Naive B cell (primary cell): ENCODE data around the gene CTNND2. TPM values are rescaled to one million over a fixed set of nuclear protein-coding genes. Genes with fewer than 3 reads are reported as not detected.
"Not testable (repeated sequence)": the region's sequence is repeated elsewhere in the genome, so short reads cannot be mapped to it uniquely, and the experiment has no call there.

Experiments used
- ATAC-seq, 2 donors: fragments of 150-1000 bp; cut with Tn5 transposase; 2 replicates each; pipeline ENCODE4 v1.10.0; 2021; ENCODE audit warnings: low read depth in 2 of 2, mild to moderate bottlenecking in 2 of 2, moderate library complexity in 2 of 2
- DNase-seq: peaks from one replicate; pipeline ENCODE4 v3.0.0; 2022
- H3K27ac Mint-ChIP-seq, 6 donors: one replicate each; pipeline ENCODE4 v1.8.0; 2020 to 2022; ENCODE audit warnings: mild to moderate bottlenecking in 6 of 6, mixed read lengths in 6 of 6, moderate library complexity in 5 of 6, inconsistent platforms in 2 of 6
- H3K27me3 Mint-ChIP-seq, 3 donors: one replicate each; pipeline ENCODE4 v1.8.0; 2021 to 2022; ENCODE audit warnings: mixed read lengths in 3 of 3, mild to moderate bottlenecking in 1 of 3
- H3K36me3 Mint-ChIP-seq, 2 donors: one replicate each; pipeline ENCODE4 v1.8.0; 2020 to 2022; ENCODE audit warnings: mixed read lengths in 2 of 2, inconsistent platforms in 1 of 2, mild to moderate bottlenecking in 1 of 2
- H3K4me1 Mint-ChIP-seq, 3 donors: one replicate each; pipeline ENCODE4 v1.8.0; 2020 to 2022; ENCODE audit warnings: mixed read lengths in 3 of 3, inconsistent platforms in 1 of 3, mild to moderate bottlenecking in 1 of 3, moderate library complexity in 1 of 3
- H3K4me3 Mint-ChIP-seq, 8 donors: one replicate each; pipeline ENCODE4 v1.8.0; 2020 to 2022; ENCODE audit warnings: mild to moderate bottlenecking in 8 of 8, mixed read lengths in 8 of 8, moderate library complexity in 8 of 8, inconsistent platforms in 2 of 8
- H3K9me3 Mint-ChIP-seq, 7 donors: one replicate each; pipeline ENCODE4 v1.8.0; 2020 to 2022; ENCODE audit warnings: mixed read lengths in 7 of 7, mild to moderate bottlenecking in 5 of 7, inconsistent platforms in 2 of 7, moderate library complexity in 1 of 7
- polyA plus RNA-seq, 6 donors: library from polyadenylated mRNA; unstranded; fragments of 300-500 nt; fragmentation: Illumina TruSeq; gene quantifications; one replicate each; pipeline ENCODE4 v1.2.3, GENCODE V29; 2021; ENCODE audit warnings: low read depth in 6 of 6

Gene CTNND2
- polyA plus RNA-seq, 6 donors from 2014 or later, result not detected

GRCh38 chr5:11449217-11449616, 455.0 kb downstream of the CTNND2 start:
- Mint-ChIP-seq H3K9me3 (peaks cover 0 to 2% (median 0%) of the 10 kb centered on the region in 7 donors), H3K27me3 (no peaks in the 10 kb centered on the region), H3K4me1 (no peaks in the 10 kb centered on the region), H3K27ac (no peak overlapping the region), H3K36me3 (no peaks in the 10 kb centered on the region), H3K4me3 (no peak overlapping the region)
- DNase-seq (no peak), ATAC-seq (no peak)

GRCh38 chr5:11443831-11444230, 460.4 kb downstream of the CTNND2 start:
- ATAC-seq, result no peak
- no peaks in the 10 kb centered on the region for H3K4me1 Mint-ChIP-seq

GRCh38 chr5:11432116-11432515, 472.1 kb downstream of the CTNND2 start:
- H3K9me3 Mint-ChIP-seq, result peaks cover 0 to 3% (median 0%) of the 10 kb centered on the region in 7 donors
- no peaks in the 10 kb centered on the region for H3K27me3 Mint-ChIP-seq
- peak overlapping the region in 2 of 6 donors; percentile 34 to 72 for H3K27ac Mint-ChIP-seq
- no peaks in the 10 kb centered on the region for H3K4me1 Mint-ChIP-seq
- no peaks in the 10 kb centered on the region for H3K36me3 Mint-ChIP-seq
- ATAC-seq, result no peak
- no peak for DNase-seq
- no peak overlapping the region for H3K4me3 Mint-ChIP-seq

More at GRCh38 chr5:11443831-11444230, 460.4 kb downstream of the CTNND2 start:
- no peak for DNase-seq
- Mint-ChIP-seq H3K9me3 (no peaks in the 10 kb centered on the region), H3K27me3 (no peaks in the 10 kb centered on the region), H3K27ac (no peak overlapping the region), H3K4me3 (no peak overlapping the region), H3K36me3 (no peaks in the 10 kb centered on the region)

GRCh38 chr5:11429254-11429653, 475.0 kb downstream of the CTNND2 start:
- Mint-ChIP-seq H3K9me3 (peaks cover 0 to 5% (median 0%) of the 10 kb centered on the region in 7 donors), H3K36me3 (no peaks in the 10 kb centered on the region), H3K27ac (no peak overlapping the region), H3K4me3 (no peak overlapping the region), H3K27me3 (peaks cover 0 to 4% (median 0%) of the 10 kb centered on the region in 3 donors), H3K4me1 (no peaks in the 10 kb centered on the region)
- ATAC-seq (no peak), DNase-seq (no peak)

GRCh38 chr5:11427569-11427968, 476.7 kb downstream of the CTNND2 start:
- Mint-ChIP-seq H3K9me3 (peaks cover 0 to 5% (median 0%) of the 10 kb centered on the region in 7 donors), H3K27ac (no peak overlapping the region), H3K27me3 (peaks cover 0 to 4% (median 0%) of the 10 kb centered on the region in 3 donors), H3K4me3 (no peak overlapping the region), H3K36me3 (no peaks in the 10 kb centered on the region), H3K4me1 (no peaks in the 10 kb centered on the region)
- no peak for ATAC-seq
- no peak for DNase-seq

GRCh38 chr5:11426442-11426841, 477.8 kb downstream of the CTNND2 start:
- Mint-ChIP-seq H3K27me3 (peaks cover 0 to 4% (median 0%) of the 10 kb centered on the region in 3 donors), H3K27ac (no peak overlapping the region), H3K4me1 (no peaks in the 10 kb centered on the region), H3K9me3 (peaks cover 0 to 5% (median 1%) of the 10 kb centered on the region in 7 donors), H3K36me3 (no peaks in the 10 kb centered on the region), H3K4me3 (no peak overlapping the region)
- ATAC-seq (no peak), DNase-seq (no peak)

GRCh38 chr5:11422342-11422741, 481.9 kb downstream of the CTNND2 start:
- DNase-seq (no peak), ATAC-seq (no peak)
- H3K4me1 Mint-ChIP-seq, result no peaks in the 10 kb centered on the region
- H3K27me3 Mint-ChIP-seq, result peaks cover 0 to 4% (median 0%) of the 10 kb centered on the region in 3 donors
- peaks cover 3 to 28% (median 9%) of the 10 kb centered on the region in 7 donors for H3K9me3 Mint-ChIP-seq
- H3K4me3 Mint-ChIP-seq, result no peak overlapping the region
- H3K36me3 Mint-ChIP-seq, result no peaks in the 10 kb centered on the region
- no peak overlapping the region for H3K27ac Mint-ChIP-seq

GRCh38 chr5:11420969-11421368, 483.3 kb downstream of the CTNND2 start:
- Mint-ChIP-seq H3K9me3 (peaks cover 4 to 32% (median 11%) of the 10 kb centered on the region in 7 donors), H3K4me1 (no peaks in the 10 kb centered on the region), H3K27me3 (peaks cover 0 to 3% (median 0%) of the 10 kb centered on the region in 3 donors), H3K4me3 (no peak overlapping the region), H3K27ac (no peak overlapping the region), H3K36me3 (no peaks in the 10 kb centered on the region)
- DNase-seq, result no peak
- no peak for ATAC-seq

GRCh38 chr5:11415751-11416150, 488.5 kb downstream of the CTNND2 start:
- Mint-ChIP-seq H3K4me3 (no peak overlapping the region), H3K27ac (no peak overlapping the region), H3K27me3 (no peaks in the 10 kb centered on the region), H3K36me3 (no peaks in the 10 kb centered on the region), H3K4me1 (no peaks in the 10 kb centered on the region), H3K9me3 (peaks cover 0 to 41% (median 17%) of the 10 kb centered on the region in 7 donors)
- ATAC-seq (no peak), DNase-seq (no peak)

GRCh38 chr5:11414732-11415131, 489.5 kb downstream of the CTNND2 start:
- not testable (repeated sequence) for H3K27me3 Mint-ChIP-seq, H3K36me3 Mint-ChIP-seq

GRCh38 chr5:11411621-11412020, 492.6 kb downstream of the CTNND2 start:
- H3K27me3 Mint-ChIP-seq, result no peaks in the 10 kb centered on the region
- ATAC-seq (no peak), DNase-seq (no peak)
- H3K4me1 Mint-ChIP-seq, result no peaks in the 10 kb centered on the region
- no peak overlapping the region for H3K4me3 Mint-ChIP-seq
- H3K36me3 Mint-ChIP-seq, result no peaks in the 10 kb centered on the region
- peaks cover 0 to 17% (median 5%) of the 10 kb centered on the region in 7 donors for H3K9me3 Mint-ChIP-seq
- no peak overlapping the region for H3K27ac Mint-ChIP-seq

More at GRCh38 chr5:11414732-11415131, 489.5 kb downstream of the CTNND2 start:
- not testable (repeated sequence) for DNase-seq, H3K27ac Mint-ChIP-seq, H3K4me1 Mint-ChIP-seq, H3K4me3 Mint-ChIP-seq, ATAC-seq
- H3K9me3 Mint-ChIP-seq, result peaks cover 0 to 35% (median 16%) of the 10 kb centered on the region in 7 donors

- Mint-ChIP-seq H3K27ac (no peak overlapping the region), H3K36me3 (no peaks in the 10 kb centered on the region), H3K27me3 (no peaks in the 10 kb centered on the region), H3K9me3 (peaks cover 0 to 3% (median 0%) of the 10 kb centered on the region in 7 donors), H3K4me1 (no peaks in the 10 kb centered on the region), H3K4me3 (no peak overlapping the region)
- ATAC-seq (no peak), DNase-seq (no peak)
These were observed 496.6 kb downstream of the CTNND2 start for GRCh38 chr5:11407556-11408145.

- Mint-ChIP-seq H3K27ac (no peak overlapping the region), H3K9me3 (peaks cover 0 to 3% (median 0%) of the 10 kb centered on the region in 7 donors), H3K4me1 (no peaks in the 10 kb centered on the region), H3K4me3 (no peak overlapping the region), H3K36me3 (no peaks in the 10 kb centered on the region), H3K27me3 (no peaks in the 10 kb centered on the region)
- DNase-seq, result no peak
- ATAC-seq, result no peak
These were observed 503.9 kb downstream of the CTNND2 start for GRCh38 chr5:11400316-11400715.

GRCh38 chr5:11398728-11399127, 505.5 kb downstream of the CTNND2 start:
- H3K27me3 Mint-ChIP-seq, result peaks cover 0 to 4% (median 0%) of the 10 kb centered on the region in 3 donors
- no peak overlapping the region for H3K27ac Mint-ChIP-seq
- no peak for ATAC-seq
- DNase-seq, result no peak
- no peaks in the 10 kb centered on the region for H3K9me3 Mint-ChIP-seq
- no peaks in the 10 kb centered on the region for H3K4me1 Mint-ChIP-seq
- H3K36me3 Mint-ChIP-seq, result no peaks in the 10 kb centered on the region
- H3K4me3 Mint-ChIP-seq, result no peak overlapping the region
